T47D (cell line): Measurements from ENCODE around the gene KATNBL1.

Experiments
- DNase-seq, 2 experiments: peaks; one replicate each; pipeline versions ENCODE4 v3.0.0 to v3.0.0-alpha.2; 2011 to 2012; ENCODE audit warnings: low read depth in 1 of 2, low spot score in 1 of 2
- JUND ChIP-seq: IDR thresholded peaks from 2 replicates; pipeline ENCODE4 v1.6.1; 2012; ENCODE audit warnings: low read depth
- in situ Hi-C: cut with HindIII; loops from 2 replicates; pipeline ENCODE4 v1.10.0; 2016; ENCODE audit warnings: low sequenced_read_pairs, low pct_unique_long_range_greater_than_20kb

The KATNBL1 gene

GRCh38 chr15:34099914-34100313, 110.0 kb downstream of the KATNBL1 start:
- no peak for TF ChIP-seq JUND
- in situ Hi-C loops = no loop called here
- DNase-seq = no peak
